Right atrium auricular region (tissue), 2 donors: Measurements from ENCODE around the gene SPON2. TPM values are rescaled to one million over a fixed set of nuclear protein-coding genes. Genes with fewer than 3 reads are reported as not detected.
A peak's percentile ranks its signal among the peaks of the same experiment; 100 is the strongest.

Experiments used
- DNase-seq: peaks from one replicate; pipeline ENCODE4 v3.0.0-alpha.2; 2019; ENCODE audit warnings: low spot score
- H3K27ac ChIP-seq, 2 donors: fragments of 200-600 bp; sonication (generic); 1 replicate in 1 of 2; 2 replicates in 1 of 2; pipeline ENCODE4 v1.5.1; 2016 to 2019
- H3K27me3 ChIP-seq, 2 donors: fragments of 200-600 bp; sonication (generic); one replicate each; pipeline versions ENCODE4 v1.5.1 to v1.6.0; 2017 to 2019
- H3K36me3 ChIP-seq: fragments of 200-600 bp; sonication (generic); one replicate; pipeline ENCODE4 v1.5.1; 2016
- H3K4me1 ChIP-seq, 2 donors: fragments of 200-600 bp; sonication (generic); one replicate each; pipeline versions ENCODE4 v1.5.1 to v1.6.0; 2017 to 2019
- H3K4me3 ChIP-seq, 2 donors: fragments of 200-600 bp; sonication (generic); 1 replicate in 1 of 2; 2 replicates in 1 of 2; pipeline ENCODE4 v1.5.1; 2017 to 2019; ENCODE audit warnings: mild to moderate bottlenecking in 1 of 2, moderate library complexity in 1 of 2
- H3K9me3 ChIP-seq, 2 donors: fragments of 200-600 bp; sonication (generic); one replicate each; pipeline ENCODE4 v1.5.1; 2019
- CTCF ChIP-seq, 2 donors: fragments of 200-600 bp; sonication (generic); IDR thresholded peaks; one replicate each; pipeline ENCODE4 v1.5.1; 2019; ENCODE audit warnings: antibody characterized with exemption in 2 of 2
- total RNA-seq, 2 donors: library from RNA; depleted of rRNA; stranded (reverse); fragments of >200 nt; gene quantifications; one replicate each; pipeline ENCODE4 v1.1.0, GENCODE V29; 2016

Gene SPON2
- total RNA-seq, 2 donors from 2014 or later: 13.0 to 20.8 TPM

- TF ChIP-seq CTCF (IDR thresholded peaks at IDR 0.05): no peak
- DNase-seq: no peak
- Histone ChIP-seq H3K9me3 (no peaks in the 10 kb centered on the region), H3K36me3 (no peaks in the 10 kb centered on the region), H3K27me3 (no peaks in the 10 kb centered on the region), H3K4me3 (no peak overlapping the region), H3K27ac (no peak overlapping the region), H3K4me1 (peaks cover 0 to 16% of the 10 kb centered on the region in 2 donors)
Measured at GRCh38 chr4:1164956-1165545, 7.3 kb downstream of the SPON2 start.

GRCh38 chr4:1164444-1164843 is 7.9 kb downstream of the SPON2 start:
- no peaks in the 10 kb centered on the region for H3K9me3 ChIP-seq
- DNase-seq: no peak
- no peak overlapping the region for H3K27ac ChIP-seq
- no peak overlapping the region for H3K4me3 ChIP-seq
- peaks cover 0 to 16% of the 10 kb centered on the region in 2 donors for H3K4me1 ChIP-seq
- no peaks in the 10 kb centered on the region for H3K27me3 ChIP-seq
- no peaks in the 10 kb centered on the region for H3K36me3 ChIP-seq
- no peak for TF ChIP-seq CTCF (IDR thresholded peaks at IDR 0.05)

DNA sequence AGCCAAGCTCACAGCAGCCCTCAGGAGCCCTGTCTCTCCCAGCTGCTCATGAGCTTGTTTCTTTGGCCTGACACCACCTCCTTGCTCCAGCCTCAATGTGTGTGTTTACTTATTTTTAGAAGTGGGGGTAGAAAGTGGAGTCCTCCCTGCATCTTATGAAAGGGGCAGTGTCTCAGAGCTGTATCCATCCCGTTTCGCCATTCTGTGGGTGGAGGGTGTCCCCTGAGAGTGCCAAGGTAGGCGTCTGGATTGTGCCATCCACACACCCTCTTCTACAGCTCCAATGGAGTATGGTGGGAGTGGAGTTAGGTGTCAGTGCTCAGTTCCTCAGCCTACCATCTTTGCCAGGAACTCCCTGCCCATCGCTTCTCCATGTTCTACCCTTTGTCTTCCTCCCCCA is 8.3 kb downstream of the SPON2 start:
- peaks cover 0 to 16% of the 10 kb centered on the region in 2 donors for H3K4me1 ChIP-seq
- no peaks in the 10 kb centered on the region for H3K36me3 ChIP-seq
- no peak for TF ChIP-seq CTCF (IDR thresholded peaks at IDR 0.05)
- no peak for DNase-seq
- H3K4me3 ChIP-seq: no peak overlapping the region
- H3K27ac ChIP-seq: no peak overlapping the region
- no peaks in the 10 kb centered on the region for H3K27me3 ChIP-seq
- no peaks in the 10 kb centered on the region for H3K9me3 ChIP-seq

- peaks cover 0 to 4% of the 10 kb centered on the region in 2 donors for H3K4me1 ChIP-seq
- H3K27ac ChIP-seq: no peak overlapping the region
- H3K9me3 ChIP-seq: peaks cover 0 to 16% of the 10 kb centered on the region in 2 donors
- no peaks in the 10 kb centered on the region for H3K36me3 ChIP-seq
- no peak overlapping the region for H3K4me3 ChIP-seq
- no peak for TF ChIP-seq CTCF (IDR thresholded peaks at IDR 0.05)
- no peaks in the 10 kb centered on the region for H3K27me3 ChIP-seq
- DNase-seq: no peak
Measured at GRCh38 chr4:1160351-1160750, 12.0 kb downstream of the SPON2 start.

- no peak for DNase-seq
Measured at GRCh38 chr4:1156069-1156468, 16.3 kb downstream of the SPON2 start.

More at GRCh38 chr4:1156069-1156468, 16.3 kb downstream of the SPON2 start:
- peak overlapping the region in 1 of 2 donors; percentile 42 for H3K27ac ChIP-seq
- no peak for TF ChIP-seq CTCF (IDR thresholded peaks at IDR 0.05)
- peaks cover 0 to 21% of the 10 kb centered on the region in 2 donors for H3K4me1 ChIP-seq
- H3K27me3 ChIP-seq: no peaks in the 10 kb centered on the region
- no peak overlapping the region for H3K4me3 ChIP-seq
- H3K9me3 ChIP-seq: peaks cover 0 to 16% of the 10 kb centered on the region in 2 donors
- no peaks in the 10 kb centered on the region for H3K36me3 ChIP-seq
